Testis (tissue), 2 donors: ENCODE measurements around the gene SERINC2.

Source experiments
- POLR2A ChIP-seq: fragments of 450-650 bp; IDR thresholded peaks from one replicate; pipeline ENCODE4 v1.6.1; 2017; ENCODE audit warnings: antibody characterized with exemption, mild to moderate bottlenecking, moderate library complexity
- TF ChIP-seq, protein P1 (sequence below), 3 experiments: fragments of 450-650 bp in 2 of 3; fragments of 200-600 bp in 1 of 3; sonication (generic) in 1 of 3; IDR thresholded peaks; one replicate each; pipeline ENCODE4 v1.5.1; 2016 to 2019; ENCODE audit warnings: antibody characterized with exemption in 3 of 3, mild to moderate bottlenecking in 2 of 3, moderate library complexity in 1 of 3

GRCh38 chr1:31415658-31416057 is 2.6 kb downstream of the SERINC2 start:
- TF ChIP-seq, protein P1, sequence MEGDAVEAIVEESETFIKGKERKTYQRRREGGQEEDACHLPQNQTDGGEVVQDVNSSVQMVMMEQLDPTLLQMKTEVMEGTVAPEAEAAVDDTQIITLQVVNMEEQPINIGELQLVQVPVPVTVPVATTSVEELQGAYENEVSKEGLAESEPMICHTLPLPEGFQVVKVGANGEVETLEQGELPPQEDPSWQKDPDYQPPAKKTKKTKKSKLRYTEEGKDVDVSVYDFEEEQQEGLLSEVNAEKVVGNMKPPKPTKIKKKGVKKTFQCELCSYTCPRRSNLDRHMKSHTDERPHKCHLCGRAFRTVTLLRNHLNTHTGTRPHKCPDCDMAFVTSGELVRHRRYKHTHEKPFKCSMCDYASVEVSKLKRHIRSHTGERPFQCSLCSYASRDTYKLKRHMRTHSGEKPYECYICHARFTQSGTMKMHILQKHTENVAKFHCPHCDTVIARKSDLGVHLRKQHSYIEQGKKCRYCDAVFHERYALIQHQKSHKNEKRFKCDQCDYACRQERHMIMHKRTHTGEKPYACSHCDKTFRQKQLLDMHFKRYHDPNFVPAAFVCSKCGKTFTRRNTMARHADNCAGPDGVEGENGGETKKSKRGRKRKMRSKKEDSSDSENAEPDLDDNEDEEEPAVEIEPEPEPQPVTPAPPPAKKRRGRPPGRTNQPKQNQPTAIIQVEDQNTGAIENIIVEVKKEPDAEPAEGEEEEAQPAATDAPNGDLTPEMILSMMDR (IDR thresholded peaks at IDR 0.05) = no peak
- TF ChIP-seq POLR2A = no peak
